Measurements from ENCODE around the gene ATP2C1.

The ATP2C1 gene

GRCh38 chr3:130893376-130894129 lies at the start of gene ATP2C1:
TSS of gene ATP2C1 (plus strand) at chr3:130894084. CDS start at chr3:130894770, 686 bp downstream.
- DNase-seq (ENCODE audit: low read depth) = peak; percentile 85
- no peak for TF ChIP-seq CTCF (IDR thresholded peaks at IDR 0.05; ENCODE audit: low read depth, low read length, missing control alignments)
- in situ Hi-C loops (cut with HindIII; ENCODE audit: low sequenced_read_pairs) = no loop called here
- H3K4me3 ChIP-seq (ENCODE audit: low read depth, low read length) = peak within 1 kb of the TSS; percentile 82

- no peak for DNase-seq (ENCODE audit: low read depth)
- in situ Hi-C loops (cut with HindIII; ENCODE audit: low sequenced_read_pairs) = no loop called here
- TF ChIP-seq CTCF (IDR thresholded peaks at IDR 0.05; ENCODE audit: low read depth, low read length, missing control alignments) = no peak
- H3K4me3 ChIP-seq (ENCODE audit: low read depth, low read length) = no peak overlapping the region
These were observed 49.4 kb upstream of the ATP2C1 start for GRCh38 chr3:130844462-130844861.

- TF ChIP-seq CTCF (IDR thresholded peaks at IDR 0.05; ENCODE audit: low read depth, low read length, missing control alignments) = no peak
- no peak for DNase-seq (ENCODE audit: low read depth)
- H3K4me3 ChIP-seq (ENCODE audit: low read depth, low read length) = no peak overlapping the region
- in situ Hi-C loops (cut with HindIII; ENCODE audit: low sequenced_read_pairs) = no loop called here
These were observed 47.7 kb upstream of the ATP2C1 start for GRCh38 chr3:130846181-130846580.

GRCh38 chr3:130849091-130849552 lies 44.8 kb upstream of the ATP2C1 start:
- TF ChIP-seq CTCF (IDR thresholded peaks at IDR 0.05; ENCODE audit: low read depth, low read length, missing control alignments) = no peak
- no peak for DNase-seq (ENCODE audit: low read depth)
- H3K4me3 ChIP-seq (ENCODE audit: low read depth, low read length) = no peak overlapping the region
- in situ Hi-C loops (cut with HindIII; ENCODE audit: low sequenced_read_pairs) = no loop called here

GRCh38 chr3:130850044-130850797 lies 43.7 kb upstream of the ATP2C1 start:
- no peak overlapping the region for H3K4me3 ChIP-seq (ENCODE audit: low read depth, low read length)
- DNase-seq (ENCODE audit: low read depth) = peak; percentile 48
- no peak for TF ChIP-seq CTCF (IDR thresholded peaks at IDR 0.05; ENCODE audit: low read depth, low read length, missing control alignments)
- in situ Hi-C loops (cut with HindIII; ENCODE audit: low sequenced_read_pairs) = no loop called here

- H3K4me3 ChIP-seq (ENCODE audit: low read depth, low read length) = no peak overlapping the region
- in situ Hi-C loops (cut with HindIII; ENCODE audit: low sequenced_read_pairs) = no loop called here
- DNase-seq (ENCODE audit: low read depth) = no peak
- TF ChIP-seq CTCF (IDR thresholded peaks at IDR 0.05; ENCODE audit: low read depth, low read length, missing control alignments) = no peak
These were observed 43.0 kb upstream of the ATP2C1 start for GRCh38 chr3:130850843-130851242.
